ENCODE measurements around the gene PTPDC1. TPM values are rescaled to one million over a fixed set of nuclear protein-coding genes. Genes with fewer than 3 reads are reported as not detected.

The PTPDC1 gene
- total RNA-seq, 1 donor from 2014 or later: 5.4 TPM

DNA sequence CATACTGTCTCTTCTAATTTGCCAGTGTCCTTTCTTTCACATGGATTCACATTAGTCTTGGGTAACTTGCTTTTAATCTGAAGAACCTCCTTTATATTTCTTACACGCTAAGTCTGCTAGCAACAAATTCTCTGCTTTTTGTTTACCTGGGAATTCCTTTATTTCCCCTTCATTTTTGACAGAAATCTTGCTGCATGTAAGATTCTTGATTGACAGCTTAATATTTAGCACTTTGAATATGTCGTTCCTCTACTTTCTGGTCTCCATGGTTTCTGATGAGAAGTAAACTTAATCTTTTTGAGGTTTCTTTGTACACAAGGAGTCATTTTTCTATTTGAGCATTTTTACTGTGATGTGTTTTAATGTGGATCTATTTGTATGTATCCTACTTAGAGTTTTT, 6.2 kb upstream of the PTPDC1 start:
- Mint-ChIP-seq H3K4me1 (ENCODE audit: low read depth, unreplicated experiment) (no peaks in the 10 kb centered on the region), H3K36me3 (ENCODE audit: low read depth, unreplicated experiment) (peaks cover 2% of the 10 kb centered on the region), H3K4me3 (ENCODE audit: unreplicated experiment) (no peak overlapping the region), H3K9me3 (ENCODE audit: unreplicated experiment) (no peaks in the 10 kb centered on the region), H3K27ac (ENCODE audit: unreplicated experiment) (no peak overlapping the region), H3K27me3 (ENCODE audit: low read depth, unreplicated experiment) (no peaks in the 10 kb centered on the region)
- H3K36me3 ChIP-seq (ENCODE audit: insufficient read depth, low read length): no peaks in the 10 kb centered on the region
- no peak overlapping the region for H3K4me2 ChIP-seq (ENCODE audit: low read length)
- no peaks in the 10 kb centered on the region for H3K27me3 ChIP-seq (ENCODE audit: insufficient read depth, low read length)
- no peaks in the 10 kb centered on the region for H3K9me3 ChIP-seq (ENCODE audit: insufficient read depth, low read depth, low read length)
- H3K4me1 ChIP-seq (ENCODE audit: insufficient read depth, low read length): no peaks in the 10 kb centered on the region
- no peaks in the 10 kb centered on the region for H3K79me2 ChIP-seq (ENCODE audit: insufficient read depth, low read length)
- H4K20me1 ChIP-seq (ENCODE audit: insufficient read depth, low read length): no peaks in the 10 kb centered on the region
- no peak overlapping the region for H3K4me3 ChIP-seq (ENCODE audit: insufficient read depth, low read depth, low read length)
- H3K9ac ChIP-seq (ENCODE audit: low read length): no peak overlapping the region
- FAIRE-seq (no peak), DNase-seq (ENCODE audit: low read depth) (no peak)
- no peak overlapping the region for H2AFZ ChIP-seq (ENCODE audit: low read depth, low read length)
- no peak overlapping the region for H3K27ac ChIP-seq (ENCODE audit: low read depth, low read length)
- TF ChIP-seq, protein P1, sequence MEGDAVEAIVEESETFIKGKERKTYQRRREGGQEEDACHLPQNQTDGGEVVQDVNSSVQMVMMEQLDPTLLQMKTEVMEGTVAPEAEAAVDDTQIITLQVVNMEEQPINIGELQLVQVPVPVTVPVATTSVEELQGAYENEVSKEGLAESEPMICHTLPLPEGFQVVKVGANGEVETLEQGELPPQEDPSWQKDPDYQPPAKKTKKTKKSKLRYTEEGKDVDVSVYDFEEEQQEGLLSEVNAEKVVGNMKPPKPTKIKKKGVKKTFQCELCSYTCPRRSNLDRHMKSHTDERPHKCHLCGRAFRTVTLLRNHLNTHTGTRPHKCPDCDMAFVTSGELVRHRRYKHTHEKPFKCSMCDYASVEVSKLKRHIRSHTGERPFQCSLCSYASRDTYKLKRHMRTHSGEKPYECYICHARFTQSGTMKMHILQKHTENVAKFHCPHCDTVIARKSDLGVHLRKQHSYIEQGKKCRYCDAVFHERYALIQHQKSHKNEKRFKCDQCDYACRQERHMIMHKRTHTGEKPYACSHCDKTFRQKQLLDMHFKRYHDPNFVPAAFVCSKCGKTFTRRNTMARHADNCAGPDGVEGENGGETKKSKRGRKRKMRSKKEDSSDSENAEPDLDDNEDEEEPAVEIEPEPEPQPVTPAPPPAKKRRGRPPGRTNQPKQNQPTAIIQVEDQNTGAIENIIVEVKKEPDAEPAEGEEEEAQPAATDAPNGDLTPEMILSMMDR (IDR thresholded peaks at IDR 0.05; ENCODE audit: insufficient read depth, low read depth, low read length): no peak
- no peak for TF ChIP-seq EZH2 (IDR thresholded peaks at IDR 0.05; ENCODE audit: insufficient read depth, low read length)

DNA sequence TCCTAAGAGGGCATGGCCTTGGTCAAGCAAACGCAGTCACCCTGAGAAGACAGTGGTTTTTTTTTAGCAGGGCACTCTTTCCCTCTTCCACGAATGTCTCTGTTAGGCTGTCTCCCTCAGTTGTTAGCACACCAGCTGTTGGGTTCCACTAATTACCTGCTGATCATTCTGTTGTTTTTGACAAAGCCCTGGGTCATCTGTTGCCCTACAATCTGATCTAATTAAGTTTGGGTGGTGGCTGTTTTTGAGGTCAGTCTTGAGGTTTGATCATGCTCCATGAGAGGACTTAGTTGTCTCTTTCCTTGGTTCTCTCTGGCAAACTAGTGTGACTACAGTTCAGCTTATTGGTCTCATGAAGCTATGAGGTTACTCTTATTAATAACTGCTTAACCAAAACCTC, 5.0 kb upstream of the PTPDC1 start:
- H3K4me3 Mint-ChIP-seq (ENCODE audit: unreplicated experiment): no peak overlapping the region
- Histone ChIP-seq H3K79me2 (ENCODE audit: insufficient read depth, low read length) (no peaks in the 10 kb centered on the region), H3K27me3 (ENCODE audit: insufficient read depth, low read length) (no peaks in the 10 kb centered on the region), H3K4me3 (ENCODE audit: insufficient read depth, low read depth, low read length) (no peak overlapping the region), H3K4me1 (ENCODE audit: insufficient read depth, low read length) (no peaks in the 10 kb centered on the region), H3K4me2 (ENCODE audit: low read length) (no peak overlapping the region), H3K9ac (ENCODE audit: low read length) (no peak overlapping the region), H3K27ac (ENCODE audit: low read depth, low read length) (no peak overlapping the region), H4K20me1 (ENCODE audit: insufficient read depth, low read length) (no peaks in the 10 kb centered on the region), H3K36me3 (ENCODE audit: insufficient read depth, low read length) (no peaks in the 10 kb centered on the region), H3K9me3 (ENCODE audit: insufficient read depth, low read depth, low read length) (no peaks in the 10 kb centered on the region), H2AFZ (ENCODE audit: low read depth, low read length) (no peak overlapping the region)
- no peaks in the 10 kb centered on the region for H3K27me3 Mint-ChIP-seq (ENCODE audit: low read depth, unreplicated experiment)
- TF ChIP-seq, protein P1 (IDR thresholded peaks at IDR 0.05; ENCODE audit: insufficient read depth, low read depth, low read length): no peak
- no peak for TF ChIP-seq EZH2 (IDR thresholded peaks at IDR 0.05; ENCODE audit: insufficient read depth, low read length)
- no peaks in the 10 kb centered on the region for H3K9me3 Mint-ChIP-seq (ENCODE audit: unreplicated experiment)
- FAIRE-seq (no peak), DNase-seq (ENCODE audit: low read depth) (no peak)
- no peak overlapping the region for H3K27ac Mint-ChIP-seq (ENCODE audit: unreplicated experiment)
- no peaks in the 10 kb centered on the region for H3K36me3 Mint-ChIP-seq (ENCODE audit: low read depth, unreplicated experiment)
- H3K4me1 Mint-ChIP-seq (ENCODE audit: low read depth, unreplicated experiment): peaks cover under 1% of the 10 kb centered on the region

DNA sequence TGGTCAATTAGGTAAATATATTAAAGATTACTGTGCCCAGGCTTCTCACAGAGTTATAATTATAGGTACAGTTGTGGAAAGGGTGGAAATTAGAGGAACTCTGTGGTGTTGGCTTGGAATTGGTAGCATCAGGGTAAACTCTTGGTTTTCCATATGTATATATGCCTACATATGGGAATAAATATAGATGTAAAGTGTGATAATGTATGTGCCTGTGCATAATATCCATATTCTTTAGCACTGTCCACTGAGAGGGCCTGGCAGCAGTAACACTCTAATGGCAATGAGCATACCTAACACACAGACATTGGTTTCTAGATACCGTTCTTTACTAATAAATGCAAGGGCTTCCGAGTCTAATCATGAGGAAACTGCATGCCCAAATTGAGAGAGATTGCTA, 4.0 kb upstream of the PTPDC1 start:
- H3K27ac ChIP-seq (ENCODE audit: low read depth, low read length): no peak overlapping the region
- H3K27me3 ChIP-seq (ENCODE audit: insufficient read depth, low read length): no peaks in the 10 kb centered on the region
- H3K4me3 ChIP-seq (ENCODE audit: insufficient read depth, low read depth, low read length): no peak overlapping the region
- H3K9me3 ChIP-seq (ENCODE audit: insufficient read depth, low read depth, low read length): no peaks in the 10 kb centered on the region
- H2AFZ ChIP-seq (ENCODE audit: low read depth, low read length): no peak overlapping the region
- no peak overlapping the region for H3K4me2 ChIP-seq (ENCODE audit: low read length)
- no peak for DNase-seq (ENCODE audit: low read depth)
- H3K9ac ChIP-seq (ENCODE audit: low read length): no peak overlapping the region
- no peak overlapping the region for H3K4me3 Mint-ChIP-seq (ENCODE audit: unreplicated experiment)
- FAIRE-seq: no peak
- H4K20me1 ChIP-seq (ENCODE audit: insufficient read depth, low read length): no peaks in the 10 kb centered on the region
- no peaks in the 10 kb centered on the region for H3K27me3 Mint-ChIP-seq (ENCODE audit: low read depth, unreplicated experiment)
- H3K79me2 ChIP-seq (ENCODE audit: insufficient read depth, low read length): no peaks in the 10 kb centered on the region
- no peaks in the 10 kb centered on the region for H3K36me3 Mint-ChIP-seq (ENCODE audit: low read depth, unreplicated experiment)
- peaks cover 6% of the 10 kb centered on the region for H3K4me1 Mint-ChIP-seq (ENCODE audit: low read depth, unreplicated experiment)
- no peak for TF ChIP-seq EZH2 (IDR thresholded peaks at IDR 0.05; ENCODE audit: insufficient read depth, low read length)
- TF ChIP-seq, protein P1 (IDR thresholded peaks at IDR 0.05; ENCODE audit: insufficient read depth, low read depth, low read length): no peak
- H3K4me1 ChIP-seq (ENCODE audit: insufficient read depth, low read length): no peaks in the 10 kb centered on the region
- no peak overlapping the region for H3K27ac Mint-ChIP-seq (ENCODE audit: unreplicated experiment)
- H3K36me3 ChIP-seq (ENCODE audit: insufficient read depth, low read length): no peaks in the 10 kb centered on the region
- H3K9me3 Mint-ChIP-seq (ENCODE audit: unreplicated experiment): no peaks in the 10 kb centered on the region
